Activated T-cell treated with anti-CD3 and anti-CD28 coated beads, Interleukin-2, amount 50 U/mL, for 4 hours (primary cell): ENCODE data around the gene UMOD. TPM values are rescaled to one million over a fixed set of nuclear protein-coding genes. Genes with fewer than 3 reads are reported as not detected.
A peak's percentile ranks its signal among the peaks of the same experiment; 100 is the strongest.

ENCODE experiments used
- ATAC-seq, 2 donors: fragments of 200-7000 bp; cut with Tn5 transposase; one replicate each; pipeline ENCODE4 v1.10.0; 2021
- DNase-seq: peaks from one replicate; pipeline ENCODE4 v3.0.0-alpha.2; 2020
- H3K27me3 Mint-ChIP-seq: one replicate; pipeline ENCODE4 v1.8.0; 2021; ENCODE audit warnings: low read depth, mixed read lengths
- H3K36me3 Mint-ChIP-seq: one replicate; pipeline ENCODE4 v1.8.0; 2022; ENCODE audit warnings: mixed read lengths; ENCODE audit not compliant: insufficient read depth
- H3K4me1 Mint-ChIP-seq: one replicate; pipeline ENCODE4 v1.8.0; 2021; ENCODE audit warnings: low read depth, mixed read lengths
- H3K4me3 Mint-ChIP-seq: one replicate; pipeline ENCODE4 v1.8.0; 2021; ENCODE audit warnings: mild to moderate bottlenecking, moderate library complexity, mixed read lengths
- H3K9me3 Mint-ChIP-seq: one replicate; pipeline ENCODE4 v1.8.0; 2021; ENCODE audit warnings: mixed read lengths
- total RNA-seq, 3 donors: library from RNA; stranded (reverse); gene quantifications; one replicate each; pipeline ENCODE4 v1.2.1, GENCODE V29; 2021

UMOD gene
- total RNA-seq = not detected

DNA sequence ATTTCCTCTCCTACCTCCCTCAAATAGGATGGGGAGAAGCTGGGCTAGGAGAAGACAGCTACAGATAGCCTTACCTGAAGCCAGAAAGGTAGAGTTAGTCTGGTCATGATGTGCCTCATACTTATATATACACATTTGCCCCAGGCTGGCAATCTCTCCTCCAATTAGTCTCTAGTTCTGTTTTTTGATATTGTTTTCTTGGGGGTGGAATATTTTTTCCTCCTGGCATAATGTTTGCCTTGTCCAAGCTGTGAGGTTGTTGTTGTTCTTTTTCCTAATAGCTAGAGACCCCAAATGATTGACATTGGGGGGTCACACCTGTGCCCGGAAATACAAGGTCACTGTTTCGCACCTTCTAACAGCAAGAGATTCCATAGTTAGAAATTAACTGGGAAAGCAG, at the start of gene UMOD:
Gene UMOD (minus strand): TSS at position 101 of the 400 bp plus-strand sequence. CDS start 1,978 bp downstream, outside the sequence.
- ATAC-seq (no peak), DNase-seq (no peak)
- H3K4me1 Mint-ChIP-seq = no peaks in the 10 kb centered on the region
- no peaks in the 10 kb centered on the region for H3K36me3 Mint-ChIP-seq
- no peak within 1 kb of the TSS for H3K4me3 Mint-ChIP-seq
- H3K27me3 Mint-ChIP-seq = peaks cover 20% of the 10 kb centered on the region
- H3K9me3 Mint-ChIP-seq = no peaks in the 10 kb centered on the region

DNA sequence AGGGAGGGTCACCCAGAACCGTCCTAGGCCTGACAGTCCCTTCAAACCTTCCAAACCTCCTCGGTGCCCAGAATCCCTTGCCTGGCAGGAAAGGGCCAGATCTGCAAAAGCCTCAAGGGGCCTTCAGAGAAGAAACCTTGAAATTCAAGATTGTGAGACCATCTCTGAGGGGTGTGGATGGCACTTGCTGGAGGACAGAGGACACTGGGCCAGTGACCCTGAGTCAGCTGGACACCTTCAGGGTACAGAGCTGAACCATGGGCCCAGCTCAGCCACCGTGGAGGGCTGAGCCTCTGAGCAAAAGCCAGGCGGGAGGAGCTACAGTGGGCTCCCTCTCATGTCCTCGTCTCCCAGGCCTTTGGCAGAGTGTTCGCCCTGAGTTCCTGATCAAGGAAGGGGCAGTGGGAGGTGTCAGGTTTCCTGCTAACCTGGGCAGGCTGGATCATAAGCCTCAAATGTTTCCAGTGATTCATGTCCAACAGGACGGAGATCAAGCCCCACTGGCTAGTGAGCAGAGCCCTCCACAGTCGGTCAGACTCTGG, 49.0 kb upstream of the UMOD start:
- Mint-ChIP-seq H3K36me3 (no peaks in the 10 kb centered on the region), H3K9me3 (no peaks in the 10 kb centered on the region), H3K4me1 (no peaks in the 10 kb centered on the region), H3K27me3 (no peaks in the 10 kb centered on the region), H3K4me3 (no peak overlapping the region)
- ATAC-seq = peak in 1 of 2 donors; percentile 14
- no peak for DNase-seq

DNA sequence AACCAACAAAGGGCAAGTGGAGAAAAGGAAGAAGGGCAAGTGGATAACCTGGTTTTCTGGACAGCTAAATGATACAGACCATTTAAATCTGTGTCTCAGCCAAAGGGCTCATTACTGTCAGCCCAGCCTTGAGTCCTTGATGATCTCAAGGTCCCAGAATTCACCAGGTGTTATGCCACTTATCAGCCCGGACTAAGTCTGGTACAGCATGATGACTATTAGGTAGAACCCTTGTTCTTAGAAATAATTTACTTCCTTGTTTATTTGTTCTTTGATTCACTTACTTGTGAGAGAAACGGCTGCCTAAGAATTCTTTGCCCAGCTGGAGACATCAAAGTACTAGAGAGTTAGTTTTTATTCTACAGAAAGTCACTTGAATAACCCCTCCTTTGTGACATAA, 48.6 kb upstream of the UMOD start:
- no peaks in the 10 kb centered on the region for H3K27me3 Mint-ChIP-seq
- no peaks in the 10 kb centered on the region for H3K4me1 Mint-ChIP-seq
- ATAC-seq = no peak

DNA sequence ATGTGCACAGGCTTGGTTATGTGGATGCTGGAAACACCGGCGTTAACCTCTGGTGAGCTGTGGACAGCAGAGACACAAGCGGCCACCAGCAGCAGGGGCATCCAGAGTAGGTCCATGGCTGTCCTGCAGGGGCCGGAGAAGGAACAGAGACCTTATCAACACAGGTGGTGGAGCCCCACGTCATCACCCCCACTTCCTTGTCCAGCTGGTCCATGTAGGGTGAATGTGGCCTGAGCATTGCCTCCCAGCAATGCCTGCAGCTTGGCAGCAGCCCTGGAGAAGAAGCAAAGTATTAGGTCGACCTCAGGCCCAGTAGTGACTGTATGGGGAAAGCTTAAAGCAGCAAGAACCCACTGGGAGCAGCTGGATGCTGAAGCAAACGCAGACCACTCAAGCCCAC, 46.7 kb upstream of the UMOD start:
- Mint-ChIP-seq H3K27me3 (no peaks in the 10 kb centered on the region), H3K36me3 (no peaks in the 10 kb centered on the region), H3K4me1 (no peaks in the 10 kb centered on the region), H3K4me3 (no peak overlapping the region), H3K9me3 (no peaks in the 10 kb centered on the region)
- DNase-seq = no peak
- ATAC-seq = no peak

More for the DNA sequence above, 48.6 kb upstream of the UMOD start:
- Mint-ChIP-seq H3K9me3 (no peaks in the 10 kb centered on the region), H3K36me3 (no peaks in the 10 kb centered on the region), H3K4me3 (no peak overlapping the region)
- no peak for DNase-seq

DNA sequence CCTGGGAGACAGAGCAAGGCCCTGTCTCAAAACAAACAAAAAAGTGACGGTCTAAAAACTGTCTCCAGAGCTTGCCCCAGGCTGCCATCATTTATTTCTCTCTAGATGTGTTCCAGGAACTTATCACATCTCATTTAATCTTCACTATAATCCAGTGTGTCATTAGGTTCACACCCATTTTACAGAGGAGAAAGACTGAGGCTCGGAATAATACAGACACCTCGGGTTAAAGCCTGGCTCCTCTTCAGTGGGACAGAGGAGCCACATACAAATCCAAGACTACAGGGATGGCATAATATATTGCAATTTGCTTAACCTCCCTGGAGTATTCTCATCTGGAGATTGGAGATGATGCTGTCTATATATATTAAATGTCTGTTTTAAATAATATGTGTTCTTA, 46.1 kb upstream of the UMOD start:
- Mint-ChIP-seq H3K27me3 (no peaks in the 10 kb centered on the region), H3K36me3 (no peaks in the 10 kb centered on the region), H3K4me1 (no peaks in the 10 kb centered on the region), H3K4me3 (no peak overlapping the region), H3K9me3 (no peaks in the 10 kb centered on the region)
- ATAC-seq = no peak
- DNase-seq = no peak

DNA sequence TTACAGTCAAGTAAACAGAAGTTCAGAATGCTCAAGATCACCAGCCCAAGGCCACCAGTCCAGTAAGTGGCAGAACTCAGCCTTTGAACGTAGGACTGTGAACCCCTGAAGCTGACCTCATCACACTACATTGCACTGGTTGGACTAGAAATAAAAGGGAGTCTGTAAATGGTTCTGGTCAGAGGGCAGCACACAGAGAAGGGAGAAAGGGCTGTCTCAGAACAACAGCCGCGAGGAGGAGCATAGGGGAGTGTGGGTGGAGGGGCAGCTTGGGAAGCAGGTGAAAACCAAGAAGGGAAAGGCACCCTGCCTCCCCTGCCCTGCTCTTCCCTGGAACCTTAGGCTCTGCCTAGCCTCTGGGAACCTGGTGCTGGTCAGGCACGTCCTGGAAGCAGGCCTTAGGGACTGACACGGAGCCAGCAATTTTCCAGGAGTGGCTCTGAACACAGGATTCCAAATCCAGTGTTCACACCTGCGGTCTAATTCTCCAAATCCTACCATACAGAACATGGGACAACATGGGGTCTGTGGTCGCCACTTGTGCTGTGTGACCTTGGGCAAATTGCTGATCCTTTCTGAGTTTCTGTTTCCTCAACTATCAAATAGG, 45.1 kb upstream of the UMOD start:
- Mint-ChIP-seq H3K4me3 (no peak overlapping the region), H3K36me3 (no peaks in the 10 kb centered on the region), H3K9me3 (no peaks in the 10 kb centered on the region), H3K27me3 (no peaks in the 10 kb centered on the region), H3K4me1 (no peaks in the 10 kb centered on the region)
- ATAC-seq (no peak), DNase-seq (no peak)

DNA sequence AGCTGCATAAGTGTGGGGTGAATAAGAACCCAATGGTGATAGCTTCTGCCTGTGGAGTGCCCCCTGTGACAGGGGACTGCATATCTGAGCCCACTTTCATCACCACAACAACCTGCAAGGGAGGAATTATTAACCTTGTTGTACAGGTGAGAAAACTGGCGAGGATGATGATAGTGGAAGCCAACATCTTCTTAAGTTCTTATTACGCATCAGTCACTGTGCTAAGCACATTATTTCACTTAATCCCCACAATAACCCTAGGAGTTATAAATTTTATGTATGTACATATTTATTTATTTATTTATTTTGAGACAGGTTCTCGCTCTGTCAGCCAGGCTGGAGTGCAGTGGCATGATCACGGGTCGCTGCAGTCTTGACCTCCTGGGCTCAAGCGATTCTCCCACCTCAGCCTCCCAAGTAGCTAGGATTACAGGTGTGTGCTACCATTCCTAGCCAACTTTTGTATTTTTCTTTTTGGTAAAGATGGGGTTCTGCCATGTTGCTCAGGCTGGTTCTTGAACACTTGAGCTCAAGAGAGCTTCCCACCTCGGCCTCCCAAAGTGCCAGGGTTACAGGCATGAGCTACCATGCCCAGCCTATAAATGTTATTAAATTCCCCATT, 44.4 kb upstream of the UMOD start:
- Mint-ChIP-seq H3K27me3 (no peaks in the 10 kb centered on the region), H3K4me3 (no peak overlapping the region), H3K9me3 (no peaks in the 10 kb centered on the region), H3K4me1 (no peaks in the 10 kb centered on the region), H3K36me3 (no peaks in the 10 kb centered on the region)
- no peak for ATAC-seq
- no peak for DNase-seq

DNA sequence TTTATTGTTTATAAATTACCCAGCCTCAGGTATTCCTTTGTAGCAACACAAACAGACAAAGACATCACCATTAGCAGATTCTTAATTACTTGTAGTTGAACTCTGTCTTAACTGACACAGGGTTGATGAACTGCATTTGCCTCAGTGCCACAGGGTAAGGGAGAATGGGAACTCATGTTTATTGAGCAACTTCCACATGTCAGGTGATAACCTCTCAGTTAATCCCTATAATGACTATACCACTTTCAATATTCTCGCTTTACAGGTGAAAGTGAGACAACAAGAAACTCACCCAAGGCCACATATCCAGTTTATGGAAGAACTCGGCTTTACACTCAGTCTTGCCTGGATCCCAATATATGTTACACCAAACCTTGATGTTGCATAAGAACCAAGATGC, 43.4 kb upstream of the UMOD start:
- no peaks in the 10 kb centered on the region for H3K36me3 Mint-ChIP-seq

DNA sequence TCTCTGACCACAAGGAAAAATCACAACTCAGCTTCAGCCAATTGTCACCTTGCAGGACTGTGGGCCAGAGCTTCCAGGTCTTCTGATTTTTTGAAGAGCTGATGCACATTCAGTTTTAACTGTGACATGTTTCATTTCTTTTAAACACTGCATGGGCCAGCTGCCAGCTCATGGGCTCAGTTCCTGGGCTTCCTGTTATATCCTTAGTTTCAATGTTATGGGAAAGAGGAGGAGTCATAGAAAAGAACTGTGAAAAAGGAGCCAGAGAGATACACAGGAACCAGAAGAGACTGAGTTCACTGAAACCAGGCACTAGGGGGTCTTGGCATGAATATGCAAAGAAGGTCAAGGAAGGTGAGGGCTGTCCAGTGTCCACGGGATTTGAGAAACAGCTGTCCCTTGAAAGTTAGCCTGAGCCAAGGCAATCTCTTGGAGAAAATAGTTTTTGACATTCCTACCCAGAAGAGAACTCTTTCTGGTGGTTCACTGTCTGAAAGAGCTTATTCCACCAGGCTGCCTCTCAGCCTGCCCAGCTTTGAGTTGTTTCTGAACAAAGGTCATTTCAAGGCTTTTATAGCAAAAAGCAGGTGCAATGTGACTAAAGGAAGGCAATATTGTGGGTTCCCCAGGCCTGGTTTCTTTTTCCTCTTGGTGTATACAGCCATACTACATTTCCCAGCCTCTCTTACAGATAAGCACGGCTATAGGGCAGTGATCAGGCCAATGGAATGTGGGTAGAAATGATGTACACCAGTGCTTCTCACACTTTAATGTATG, 41.5 kb upstream of the UMOD start:
- no peak overlapping the region for H3K4me3 Mint-ChIP-seq
- no peaks in the 10 kb centered on the region for H3K4me1 Mint-ChIP-seq
- no peaks in the 10 kb centered on the region for H3K27me3 Mint-ChIP-seq
- no peak for DNase-seq
- H3K9me3 Mint-ChIP-seq = no peaks in the 10 kb centered on the region
- H3K36me3 Mint-ChIP-seq = no peaks in the 10 kb centered on the region
- ATAC-seq = no peak

More for the DNA sequence above, 43.4 kb upstream of the UMOD start:
- Mint-ChIP-seq H3K4me3 (no peak overlapping the region), H3K9me3 (no peaks in the 10 kb centered on the region), H3K4me1 (no peaks in the 10 kb centered on the region), H3K27me3 (no peaks in the 10 kb centered on the region)
- no peak for ATAC-seq
- DNase-seq = no peak

DNA sequence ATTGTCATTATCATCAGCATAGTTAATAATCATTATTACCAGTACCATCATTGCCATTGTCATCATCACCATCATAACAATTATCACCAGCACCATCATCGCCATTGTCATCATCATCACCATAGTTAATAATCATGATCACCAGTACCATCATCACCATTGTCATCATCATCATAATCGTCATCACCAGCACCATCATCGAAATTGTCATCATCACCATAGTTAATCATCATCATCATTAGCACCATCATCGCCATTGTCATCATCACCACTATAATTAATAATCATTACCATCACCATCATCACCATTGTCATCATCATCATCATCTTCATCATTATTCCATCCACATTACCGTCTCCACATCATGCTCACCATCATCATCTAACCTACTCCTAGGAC, 38.5 kb upstream of the UMOD start:
- no peaks in the 10 kb centered on the region for H3K9me3 Mint-ChIP-seq
- H3K36me3 Mint-ChIP-seq = no peaks in the 10 kb centered on the region
- peaks cover 9% of the 10 kb centered on the region for H3K27me3 Mint-ChIP-seq
- ATAC-seq (no peak), DNase-seq (no peak)
- no peak overlapping the region for H3K4me3 Mint-ChIP-seq
- H3K4me1 Mint-ChIP-seq = no peaks in the 10 kb centered on the region

DNA sequence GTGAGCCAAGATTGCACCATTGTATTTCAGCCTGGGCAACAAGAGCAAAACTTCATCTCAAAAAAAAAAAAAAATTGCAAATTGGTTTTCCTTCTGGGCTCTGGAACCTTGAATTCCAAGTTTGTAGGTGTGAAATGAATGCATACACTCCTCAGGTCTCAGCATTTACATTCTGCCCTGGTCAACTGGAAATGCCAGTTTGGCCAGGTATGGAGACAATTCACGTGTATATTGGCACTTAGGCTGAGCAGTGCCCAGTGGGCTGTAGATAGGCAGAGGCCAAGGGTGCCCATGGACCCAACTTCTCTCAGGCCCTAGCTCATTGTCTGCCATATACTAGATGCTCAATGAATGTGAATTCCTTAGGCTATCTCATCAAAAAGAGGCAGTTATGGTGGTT, 36.3 kb upstream of the UMOD start:
- Mint-ChIP-seq H3K4me1 (no peaks in the 10 kb centered on the region), H3K4me3 (no peak overlapping the region), H3K9me3 (no peaks in the 10 kb centered on the region), H3K27me3 (peaks cover 9% of the 10 kb centered on the region), H3K36me3 (no peaks in the 10 kb centered on the region)
- DNase-seq (no peak), ATAC-seq (no peak)

DNA sequence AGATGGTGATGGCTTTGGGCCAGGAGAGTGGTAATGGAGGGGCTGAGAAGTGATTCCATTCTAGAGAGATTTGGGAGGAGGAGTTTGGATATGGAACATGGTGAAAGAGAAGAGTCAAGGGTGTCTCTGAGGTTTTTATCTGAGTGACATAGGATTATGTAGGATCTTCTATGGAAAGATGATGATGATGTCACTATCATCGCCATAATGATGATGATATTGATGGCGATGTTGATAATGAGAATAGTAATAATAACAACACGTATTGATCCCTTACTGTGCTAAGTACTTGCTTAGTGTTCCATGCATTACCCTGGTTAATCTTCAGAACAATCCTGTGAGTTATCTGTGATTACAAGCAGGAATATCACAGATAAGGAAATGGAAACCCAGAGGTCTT, 35.5 kb upstream of the UMOD start:
- no peak overlapping the region for H3K4me3 Mint-ChIP-seq
- DNase-seq (no peak), ATAC-seq (no peak)
- H3K9me3 Mint-ChIP-seq = no peaks in the 10 kb centered on the region
- H3K36me3 Mint-ChIP-seq = no peaks in the 10 kb centered on the region
- peaks cover 9% of the 10 kb centered on the region for H3K27me3 Mint-ChIP-seq
- no peaks in the 10 kb centered on the region for H3K4me1 Mint-ChIP-seq

DNA sequence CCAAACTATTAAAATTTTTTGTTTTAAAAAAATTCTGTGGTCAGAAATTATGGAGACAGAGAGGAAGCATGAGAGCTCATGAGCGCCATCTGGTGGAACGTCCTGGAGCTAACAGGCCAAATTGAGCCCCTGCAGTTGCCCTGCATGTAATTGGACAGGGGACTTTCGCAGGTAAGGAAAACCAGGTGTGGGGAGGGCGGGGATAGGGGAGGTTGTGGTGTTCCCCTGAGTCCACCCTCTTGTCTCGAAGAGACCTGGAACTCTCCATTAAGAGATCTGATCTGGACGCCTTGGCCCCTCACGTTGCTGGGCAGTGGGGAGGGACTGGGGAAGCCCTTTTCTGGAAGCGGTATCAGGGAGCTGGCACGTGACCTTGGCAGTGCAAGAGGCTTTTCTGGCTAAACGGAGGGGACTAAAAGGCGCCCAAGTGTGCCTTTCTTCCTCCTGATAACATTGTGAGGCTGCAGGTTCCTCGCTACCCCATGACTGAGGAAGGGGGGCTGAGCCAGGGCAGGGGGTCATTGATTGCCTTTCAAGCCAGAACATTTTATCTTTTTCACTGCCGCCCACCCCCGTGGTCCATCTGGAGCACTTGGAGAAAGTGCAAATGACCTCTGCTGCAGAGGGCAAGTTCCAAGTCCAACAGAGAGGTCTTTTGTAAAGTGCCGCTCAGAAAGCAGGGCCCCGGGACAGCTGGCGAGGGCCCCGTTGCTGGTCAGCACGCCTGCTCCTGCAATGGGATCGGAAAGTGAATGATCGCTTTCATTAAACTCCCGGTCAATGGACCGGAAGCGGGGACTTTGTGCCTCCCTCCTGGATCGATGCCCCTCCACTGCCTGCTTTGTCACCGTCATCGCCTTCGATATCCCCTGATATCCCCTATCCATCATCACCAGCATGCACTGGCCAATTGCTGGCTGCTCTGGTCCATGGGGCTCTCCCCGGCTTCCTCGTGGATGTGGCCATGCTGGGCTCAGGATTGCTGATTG, 33.6 kb upstream of the UMOD start:
- Mint-ChIP-seq H3K36me3 (no peaks in the 10 kb centered on the region), H3K4me1 (no peaks in the 10 kb centered on the region), H3K4me3 (no peak overlapping the region), H3K9me3 (no peaks in the 10 kb centered on the region), H3K27me3 (peaks cover 9% of the 10 kb centered on the region)
- DNase-seq = peak; percentile 44
- no peak for ATAC-seq
